ENCODE data around the gene LRRC72.
"Not testable (repeated sequence)": the region's sequence is repeated elsewhere in the genome, so short reads cannot be mapped to it uniquely, and the experiment has no call there.

DNA sequence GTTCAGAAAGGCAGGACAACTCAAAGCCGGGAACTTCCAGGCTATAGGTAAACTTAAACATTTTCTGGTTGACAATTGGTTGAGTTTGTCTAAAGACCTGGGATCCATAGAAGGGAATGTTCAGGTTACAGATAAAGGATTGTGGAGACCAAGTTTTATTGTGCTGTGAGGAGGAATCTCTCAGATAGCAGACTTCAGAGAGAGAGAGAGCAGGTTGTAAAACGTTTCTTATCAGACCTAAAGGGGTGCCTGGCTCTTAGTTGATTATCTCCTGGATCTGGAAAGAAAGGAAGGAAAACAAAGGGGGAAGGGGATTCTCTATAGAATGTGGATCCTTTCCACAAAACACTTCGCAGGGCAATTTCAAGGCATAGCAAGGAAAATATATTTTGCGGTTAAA lies 69.0 kb downstream of the LRRC72 start:
- TF ChIP-seq, protein P1, sequence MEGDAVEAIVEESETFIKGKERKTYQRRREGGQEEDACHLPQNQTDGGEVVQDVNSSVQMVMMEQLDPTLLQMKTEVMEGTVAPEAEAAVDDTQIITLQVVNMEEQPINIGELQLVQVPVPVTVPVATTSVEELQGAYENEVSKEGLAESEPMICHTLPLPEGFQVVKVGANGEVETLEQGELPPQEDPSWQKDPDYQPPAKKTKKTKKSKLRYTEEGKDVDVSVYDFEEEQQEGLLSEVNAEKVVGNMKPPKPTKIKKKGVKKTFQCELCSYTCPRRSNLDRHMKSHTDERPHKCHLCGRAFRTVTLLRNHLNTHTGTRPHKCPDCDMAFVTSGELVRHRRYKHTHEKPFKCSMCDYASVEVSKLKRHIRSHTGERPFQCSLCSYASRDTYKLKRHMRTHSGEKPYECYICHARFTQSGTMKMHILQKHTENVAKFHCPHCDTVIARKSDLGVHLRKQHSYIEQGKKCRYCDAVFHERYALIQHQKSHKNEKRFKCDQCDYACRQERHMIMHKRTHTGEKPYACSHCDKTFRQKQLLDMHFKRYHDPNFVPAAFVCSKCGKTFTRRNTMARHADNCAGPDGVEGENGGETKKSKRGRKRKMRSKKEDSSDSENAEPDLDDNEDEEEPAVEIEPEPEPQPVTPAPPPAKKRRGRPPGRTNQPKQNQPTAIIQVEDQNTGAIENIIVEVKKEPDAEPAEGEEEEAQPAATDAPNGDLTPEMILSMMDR (IDR thresholded peaks at IDR 0.05): not testable (repeated sequence)
- TF ChIP-seq POLR2A (IDR thresholded peaks at IDR 0.05): not testable (repeated sequence)
